Karpas-422 (cell line): Measurements from ENCODE around the gene BORCS8. TPM values are rescaled to one million over a fixed set of nuclear protein-coding genes. Genes with fewer than 3 reads are reported as not detected.
"Not testable (repeated sequence)": the region's sequence is repeated elsewhere in the genome, so short reads cannot be mapped to it uniquely, and the experiment has no call there.

Source experiments
- DNase-seq: peaks from one replicate; pipeline ENCODE4 v3.0.0-alpha.2; 2015
- H2AFZ ChIP-seq: fragments of 200-600 bp; sonication (generic); 2 replicates; pipeline ENCODE4 v1.6.1; 2014; ENCODE audit warnings: antibody characterized with exemption, low read length, mixed read lengths
- H3K27ac ChIP-seq: fragments of 200-600 bp; sonication (generic); 2 replicates; pipeline ENCODE4 v1.5.1; 2014; ENCODE audit warnings: mild to moderate bottlenecking, low read length, moderate library complexity
- H3K27me3 ChIP-seq: fragments of 200-600 bp; sonication (generic); 2 replicates; pipeline ENCODE4 v1.6.1; 2014; ENCODE audit warnings: low read length, mixed read lengths
- H3K36me3 ChIP-seq: fragments of 200-600 bp; sonication (generic); 2 replicates; pipeline ENCODE4 v1.6.1; 2014; ENCODE audit warnings: low read length, mixed read lengths; ENCODE audit not compliant: insufficient read depth
- H3K4me1 ChIP-seq: fragments of 200-600 bp; sonication (generic); 2 replicates; pipeline ENCODE4 v1.6.1; 2014; ENCODE audit warnings: mild to moderate bottlenecking, low read length, mixed read lengths
- H3K4me2 ChIP-seq: fragments of 200-600 bp; sonication (generic); 2 replicates; pipeline ENCODE4 v1.6.1; 2014; ENCODE audit warnings: low read length, low read depth, mild to moderate bottlenecking; ENCODE audit not compliant: poor library complexity, severe bottlenecking
- H3K4me3 ChIP-seq: fragments of 200-600 bp; sonication (generic); 2 replicates; pipeline ENCODE4 v1.5.1; 2014; ENCODE audit warnings: mild to moderate bottlenecking, antibody characterized with exemption, low read length, mixed read lengths
- H3K79me2 ChIP-seq: fragments of 200-600 bp; sonication (generic); 2 replicates; pipeline ENCODE4 v1.6.1; 2014; ENCODE audit warnings: mild to moderate bottlenecking, low read length, mixed read lengths
- H3K9ac ChIP-seq: fragments of 200-600 bp; sonication (generic); 2 replicates; pipeline ENCODE4 v1.6.0; 2014; ENCODE audit warnings: low read length
- H3K9me2 ChIP-seq: fragments of 200-600 bp; sonication (generic), shearing (Covaris generic); replicated peaks from 2 replicates; pipeline ENCODE4 v1.6.0; 2014; ENCODE audit warnings: mild to moderate bottlenecking, low read length, moderate library complexity; ENCODE audit not compliant: insufficient read depth
- H3K9me3 ChIP-seq: fragments of 300-700, 200-600 bp; sonication (generic); 2 replicates; pipeline ENCODE4 v1.6.1; 2014; ENCODE audit warnings: low read length, mixed read lengths
- H4K20me1 ChIP-seq: fragments of 200-600 bp; sonication (generic); 2 replicates; pipeline ENCODE4 v1.6.1; 2014; ENCODE audit warnings: mild to moderate bottlenecking, antibody characterized with exemption, low read length, low read depth; ENCODE audit not compliant: insufficient read depth
- total RNA-seq: library from RNA; depleted of rRNA; stranded (reverse); fragments of >200 nt; shearing (Covaris generic); gene quantifications from 2 replicates; pipeline ENCODE4 v1.2.3, GENCODE V29; 2014; ENCODE audit warnings: low replicate concordance

Gene BORCS8
- total RNA-seq, 1 experiment from 2014 or later = 6.6 TPM

DNA sequence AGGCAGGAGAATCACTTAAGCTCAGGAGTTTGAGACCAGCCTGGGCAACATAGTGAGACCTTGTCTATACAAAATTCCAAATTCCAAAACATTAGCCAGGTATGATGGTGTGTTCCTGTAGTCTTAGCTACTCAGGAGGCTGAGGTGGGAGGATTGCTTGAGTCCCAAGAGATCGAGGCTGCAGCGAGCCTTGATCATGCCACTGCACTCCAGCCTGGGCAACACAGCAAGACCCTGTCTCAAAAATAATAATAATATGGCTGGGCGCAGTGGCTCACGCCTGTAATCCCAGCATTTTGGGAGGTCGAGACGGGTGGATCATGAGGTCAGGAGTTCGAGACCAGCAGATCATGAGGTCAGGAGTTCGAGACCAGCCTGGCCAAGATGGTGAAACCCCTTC lies 29.0 kb upstream of the BORCS8 start:
- H3K36me3 ChIP-seq, H3K4me2 ChIP-seq, H3K79me2 ChIP-seq, H3K9me3 ChIP-seq, H3K4me3 ChIP-seq, H3K27me3 ChIP-seq, H3K27ac ChIP-seq, H3K9me2 ChIP-seq, H3K9ac ChIP-seq, H4K20me1 ChIP-seq, DNase-seq, H2AFZ ChIP-seq: not testable (repeated sequence)
- H3K4me1 ChIP-seq = peaks cover 10% of the 10 kb centered on the region

DNA sequence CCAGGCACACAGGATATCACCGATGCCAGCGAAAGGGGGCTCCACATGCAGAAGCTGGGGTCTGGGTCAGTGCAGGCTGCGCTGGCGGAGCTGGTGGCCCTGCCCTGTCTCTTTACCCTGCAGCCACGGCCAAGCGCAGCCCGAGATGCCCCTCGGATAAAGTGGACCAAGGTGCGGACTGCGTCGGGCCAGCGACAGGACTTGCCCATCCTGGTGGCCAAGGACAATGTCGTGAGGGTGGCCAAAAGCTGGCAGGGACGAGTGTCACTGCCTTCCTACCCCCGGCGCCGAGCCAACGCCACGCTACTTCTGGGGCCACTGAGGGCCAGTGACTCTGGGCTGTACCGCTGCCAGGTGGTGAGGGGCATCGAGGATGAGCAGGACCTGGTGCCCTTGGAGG lies 27.0 kb upstream of the BORCS8 start:
- Histone ChIP-seq H3K4me3 (no peak overlapping the region), H4K20me1 (no peaks in the 10 kb centered on the region; the same call in 1 of the 2 replicates), H3K9me3 (no peaks in the 10 kb centered on the region), H3K36me3 (no peaks in the 10 kb centered on the region), H3K79me2 (no peaks in the 10 kb centered on the region), H3K4me1 (peaks cover 5% of the 10 kb centered on the region; the same call in 1 of the 2 replicates), H3K27ac (no peak overlapping the region), H2AFZ (no peak overlapping the region), H3K9me2 (no peaks in the 10 kb centered on the region), H3K27me3 (no peaks in the 10 kb centered on the region), H3K9ac (no peak overlapping the region), H3K4me2 (no peak overlapping the region)
- DNase-seq = no peak

DNA sequence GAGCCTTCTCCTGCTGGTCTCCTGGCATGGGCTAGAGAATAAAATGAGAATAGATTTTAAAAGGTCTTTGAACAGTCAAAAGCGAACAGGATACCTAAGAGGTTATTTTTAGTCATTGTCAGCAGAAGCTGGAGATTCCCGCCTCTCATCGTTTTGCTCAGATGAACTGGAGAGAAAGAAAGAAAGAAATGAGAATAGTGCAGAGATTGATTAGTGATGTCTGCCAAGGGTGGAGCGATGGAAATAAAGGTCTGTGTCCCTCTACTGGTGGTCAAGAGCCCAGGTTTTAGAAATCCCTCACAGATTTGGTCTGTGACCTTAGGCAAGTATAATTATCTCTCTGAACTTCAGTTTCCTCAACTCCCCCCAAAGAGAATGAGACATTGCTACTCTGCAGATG lies 25.1 kb upstream of the BORCS8 start:
- no peaks in the 10 kb centered on the region for H3K9me3 ChIP-seq
- no peak overlapping the region for H2AFZ ChIP-seq
- no peak overlapping the region for H3K27ac ChIP-seq
- H4K20me1 ChIP-seq = no peaks in the 10 kb centered on the region; the same call in 1 of the 2 replicates
- H3K4me3 ChIP-seq = no peak overlapping the region
- no peak overlapping the region for H3K4me2 ChIP-seq
- no peaks in the 10 kb centered on the region for H3K36me3 ChIP-seq
- no peaks in the 10 kb centered on the region for H3K79me2 ChIP-seq
- peak; percentile 79 for DNase-seq
- H3K9me2 ChIP-seq = no peaks in the 10 kb centered on the region
- no peak overlapping the region for H3K9ac ChIP-seq
- H3K27me3 ChIP-seq = no peaks in the 10 kb centered on the region
- H3K4me1 ChIP-seq = peaks cover 5% of the 10 kb centered on the region; the same call in 1 of the 2 replicates

DNA sequence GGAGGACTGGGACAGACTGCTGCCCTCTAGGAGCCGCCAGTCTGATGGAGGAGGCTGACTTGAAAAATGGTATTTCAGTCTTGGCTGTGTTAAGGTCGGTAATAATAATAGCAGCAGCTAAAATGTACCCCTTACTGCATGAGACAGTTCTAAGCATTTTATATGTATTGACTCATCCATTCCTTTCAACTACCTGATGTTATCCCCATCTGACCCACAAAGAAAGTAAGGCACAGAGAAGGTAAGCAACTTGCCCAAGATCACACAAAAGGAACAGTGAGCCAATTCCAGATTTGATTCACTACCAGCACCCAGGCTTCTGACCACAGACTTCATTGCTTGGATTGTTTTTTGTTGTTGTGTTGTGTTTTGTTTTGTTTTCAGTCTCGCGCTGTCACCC lies 23.8 kb upstream of the BORCS8 start:
- Histone ChIP-seq H3K9me3 (no peaks in the 10 kb centered on the region), H3K36me3 (no peaks in the 10 kb centered on the region), H3K27ac (no peak overlapping the region), H3K9me2 (no peaks in the 10 kb centered on the region), H4K20me1 (no peaks in the 10 kb centered on the region; the same call in 1 of the 2 replicates), H3K27me3 (no peaks in the 10 kb centered on the region), H3K4me3 (no peak overlapping the region), H3K4me1 (peaks cover 5% of the 10 kb centered on the region; the same call in 1 of the 2 replicates), H3K9ac (no peak overlapping the region), H2AFZ (no peak overlapping the region), H3K79me2 (no peaks in the 10 kb centered on the region), H3K4me2 (no peak overlapping the region)
- DNase-seq = no peak

DNA sequence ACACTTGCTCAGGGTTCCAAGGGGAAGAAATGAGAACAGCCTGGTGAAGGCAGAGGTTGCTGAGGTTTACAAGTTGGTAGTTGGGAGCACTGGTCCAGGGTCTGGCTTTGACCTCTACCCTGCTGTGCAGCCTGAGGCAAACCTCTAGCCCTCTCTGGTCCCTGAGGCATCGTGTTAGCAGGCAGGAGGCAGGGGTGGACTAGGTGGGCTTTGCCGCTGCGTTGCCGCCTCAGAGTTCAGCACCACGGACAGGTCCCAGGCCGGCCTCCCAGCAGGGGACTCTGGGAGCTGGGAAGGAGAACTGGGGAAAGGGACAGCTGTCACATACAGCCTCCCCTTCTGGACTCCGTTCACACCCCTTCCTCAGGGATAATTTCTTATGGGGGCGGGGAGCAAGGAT lies 22.9 kb upstream of the BORCS8 start:
- Histone ChIP-seq H3K36me3 (no peaks in the 10 kb centered on the region), H3K9me3 (no peaks in the 10 kb centered on the region), H3K4me2 (no peak overlapping the region), H3K27me3 (no peaks in the 10 kb centered on the region), H3K4me1 (peaks cover 5% of the 10 kb centered on the region; the same call in 1 of the 2 replicates), H4K20me1 (no peaks in the 10 kb centered on the region; the same call in 1 of the 2 replicates), H3K9ac (no peak overlapping the region), H3K79me2 (no peaks in the 10 kb centered on the region), H3K27ac (no peak overlapping the region), H3K9me2 (no peaks in the 10 kb centered on the region), H2AFZ (no peak overlapping the region), H3K4me3 (no peak overlapping the region)
- peak; percentile 83 for DNase-seq

DNA sequence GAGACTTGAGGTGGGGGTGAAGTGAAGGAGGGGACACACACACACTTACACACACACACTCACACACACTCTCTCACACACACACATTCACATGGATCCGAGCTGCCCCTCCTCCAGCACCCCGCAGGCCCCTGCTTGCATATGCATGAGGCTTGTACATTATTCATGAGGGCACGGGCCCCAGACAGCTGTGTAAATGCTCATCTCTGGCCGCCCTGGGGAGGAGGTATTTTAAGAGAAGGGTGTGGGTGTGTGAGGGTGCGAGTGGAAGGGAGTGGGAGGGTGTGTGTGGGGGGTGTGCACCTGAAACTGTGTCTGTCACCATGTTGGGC lies 22.2 kb upstream of the BORCS8 start:
- Histone ChIP-seq H3K4me2 (no peak overlapping the region), H3K27ac (no peak overlapping the region), H3K4me3 (no peak overlapping the region), H3K9me2 (no peaks in the 10 kb centered on the region), H3K4me1 (peaks cover 5% of the 10 kb centered on the region; the same call in 1 of the 2 replicates), H4K20me1 (no peaks in the 10 kb centered on the region; the same call in 1 of the 2 replicates), H3K36me3 (no peaks in the 10 kb centered on the region), H3K27me3 (no peaks in the 10 kb centered on the region), H3K9me3 (no peaks in the 10 kb centered on the region), H2AFZ (no peak overlapping the region), H3K9ac (no peak overlapping the region), H3K79me2 (no peaks in the 10 kb centered on the region)
- DNase-seq = peak; percentile 56

DNA sequence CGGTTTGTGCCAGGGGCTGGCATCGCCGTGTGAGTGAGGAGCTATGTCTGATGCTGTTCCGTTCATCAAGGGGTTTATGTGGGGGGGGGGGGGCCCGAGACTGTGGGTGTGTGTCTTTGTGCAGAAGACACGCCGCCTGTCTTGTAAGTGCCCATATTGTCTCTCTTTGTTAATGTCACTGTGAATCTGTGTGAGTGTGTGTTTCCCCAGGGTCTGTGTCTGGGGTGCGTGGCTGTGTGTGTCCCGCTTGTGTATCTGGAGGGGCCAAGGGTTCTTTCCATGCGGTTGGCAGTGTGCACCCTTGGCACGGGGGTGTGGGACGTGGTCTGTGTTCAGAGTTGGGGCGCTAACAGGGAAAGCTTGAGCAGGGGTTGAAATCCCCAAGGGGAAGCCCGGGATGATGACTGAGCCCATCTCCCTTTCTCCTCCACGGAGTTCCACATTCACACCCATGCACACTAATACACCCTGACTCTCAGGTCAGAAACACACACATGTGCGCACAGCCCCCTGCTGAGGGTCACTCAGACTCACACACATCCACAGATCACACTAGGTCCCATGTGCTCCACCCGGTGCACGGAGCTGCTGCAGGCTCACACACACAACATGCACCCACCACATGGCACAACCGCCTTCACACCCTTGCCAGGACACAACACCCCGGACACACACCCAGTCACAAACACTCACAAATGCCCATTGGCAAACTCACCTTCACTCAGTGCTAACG lies 21.6 kb upstream of the BORCS8 start:
- Histone ChIP-seq H3K27ac (no peak overlapping the region), H3K9ac (no peak overlapping the region), H3K36me3 (no peaks in the 10 kb centered on the region), H2AFZ (no peak overlapping the region), H3K4me3 (no peak overlapping the region), H3K4me1 (peaks cover 5% of the 10 kb centered on the region; the same call in 1 of the 2 replicates), H3K27me3 (no peaks in the 10 kb centered on the region), H3K4me2 (no peak overlapping the region), H3K9me2 (no peaks in the 10 kb centered on the region), H4K20me1 (no peaks in the 10 kb centered on the region; the same call in 1 of the 2 replicates), H3K9me3 (no peaks in the 10 kb centered on the region), H3K79me2 (no peaks in the 10 kb centered on the region)
- DNase-seq = no peak

DNA sequence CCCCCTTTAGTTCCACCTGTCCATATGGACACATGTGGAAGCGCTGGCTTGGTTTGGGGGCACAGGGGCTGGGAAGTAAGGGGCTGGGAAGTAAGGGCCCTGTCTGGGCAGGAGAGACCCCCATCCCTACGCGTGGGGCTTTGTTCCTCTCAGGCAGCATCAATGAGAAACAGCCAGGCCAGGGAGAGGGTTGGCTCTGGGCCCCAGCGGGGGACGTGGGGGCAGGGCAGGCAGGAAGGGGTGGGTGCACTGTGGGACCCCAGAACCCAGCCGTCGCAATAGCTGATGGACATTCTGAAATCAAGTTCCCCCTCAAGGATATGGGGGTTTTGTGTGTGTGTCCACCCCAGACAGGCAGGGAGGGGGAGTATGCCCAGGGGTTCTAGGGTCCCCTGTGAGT lies 21.0 kb upstream of the BORCS8 start:
- Histone ChIP-seq H3K4me1 (peaks cover 5% of the 10 kb centered on the region; the same call in 1 of the 2 replicates), H3K9ac (no peak overlapping the region), H3K27me3 (no peaks in the 10 kb centered on the region), H3K9me2 (no peaks in the 10 kb centered on the region), H3K27ac (no peak overlapping the region), H3K9me3 (no peaks in the 10 kb centered on the region), H3K4me3 (no peak overlapping the region), H2AFZ (no peak overlapping the region), H4K20me1 (no peaks in the 10 kb centered on the region; the same call in 1 of the 2 replicates), H3K79me2 (no peaks in the 10 kb centered on the region), H3K36me3 (no peaks in the 10 kb centered on the region), H3K4me2 (no peak overlapping the region)
- no peak for DNase-seq
